Colonic mucosa (tissue), 4 donors: Measurements from ENCODE around the gene CPEB2. TPM values are rescaled to one million over a fixed set of nuclear protein-coding genes. Genes with fewer than 3 reads are reported as not detected.

Experiments
- DNase-seq: peaks from one replicate; pipeline ENCODE4 v3.0.0-alpha.2; 2020
- H3K27ac ChIP-seq: fragments of 200-600 bp; one replicate; pipeline ENCODE4 v1.8.0; 2021
- H3K27me3 ChIP-seq: fragments of 200-600 bp; one replicate; pipeline ENCODE4 v1.8.0; 2021
- H3K36me3 ChIP-seq: fragments of 200-600 bp; one replicate; pipeline ENCODE4 v1.8.0; 2021
- H3K4me1 ChIP-seq: fragments of 200-600 bp; one replicate; pipeline ENCODE4 v1.8.0; 2021; ENCODE audit warnings: mild to moderate bottlenecking
- H3K4me3 ChIP-seq: fragments of 200-600 bp; one replicate; pipeline ENCODE4 v1.8.0; 2021
- H3K9ac ChIP-seq, 2 donors: one replicate each; pipeline ENCODE4 v1.7.0; 2013; ENCODE audit warnings: control low read depth in 2 of 2, low read depth in 2 of 2, low read length in 2 of 2
- H3K9me3 ChIP-seq: fragments of 200-600 bp; one replicate; pipeline ENCODE4 v1.8.0; 2021
- intact Hi-C: fragments of 100-400 bp; cut with DNase I; formaldehyde crosslinking; loops from one replicate; pipeline ENCODE4 v1.14.1; 2022
- total RNA-seq, 2 donors: library from RNA; stranded (reverse); fragmentation: NEBNext Ultra II Directional in 1 of 2; extraction: Animal tissue kit (Norgen Biotek cat#: 25700) in 1 of 2; gene quantifications; one replicate each; pipeline ENCODE4 v1.2.1, GENCODE V29; 2021
- TF ChIP-seq, protein P1 (sequence below): fragments of 200-600 bp; IDR thresholded peaks from one replicate; pipeline ENCODE4 v1.8.0; 2022; ENCODE audit warnings: antibody characterized with exemption, mild to moderate bottlenecking
- donor health status: healthy.
- donor health status: DM: no; HTN: no; CAD: no.
- donor health status: DM: no; HTN: no; CAD: no.

The CPEB2 gene
- total RNA-seq, 2 donors from 2014 or later, result 12.0 to 30.8 TPM

GRCh38 chr4:15011166-15011565 lies 8.9 kb downstream of the CPEB2 start:
- Histone ChIP-seq H3K27me3 (no peaks in the 10 kb centered on the region), H3K9me3 (no peaks in the 10 kb centered on the region), H3K36me3 (no peaks in the 10 kb centered on the region), H3K27ac (no peak overlapping the region), H3K9ac (no peak overlapping the region), H3K4me1 (peaks cover 7% of the 10 kb centered on the region), H3K4me3 (no peak overlapping the region)
- TF ChIP-seq, protein P1, sequence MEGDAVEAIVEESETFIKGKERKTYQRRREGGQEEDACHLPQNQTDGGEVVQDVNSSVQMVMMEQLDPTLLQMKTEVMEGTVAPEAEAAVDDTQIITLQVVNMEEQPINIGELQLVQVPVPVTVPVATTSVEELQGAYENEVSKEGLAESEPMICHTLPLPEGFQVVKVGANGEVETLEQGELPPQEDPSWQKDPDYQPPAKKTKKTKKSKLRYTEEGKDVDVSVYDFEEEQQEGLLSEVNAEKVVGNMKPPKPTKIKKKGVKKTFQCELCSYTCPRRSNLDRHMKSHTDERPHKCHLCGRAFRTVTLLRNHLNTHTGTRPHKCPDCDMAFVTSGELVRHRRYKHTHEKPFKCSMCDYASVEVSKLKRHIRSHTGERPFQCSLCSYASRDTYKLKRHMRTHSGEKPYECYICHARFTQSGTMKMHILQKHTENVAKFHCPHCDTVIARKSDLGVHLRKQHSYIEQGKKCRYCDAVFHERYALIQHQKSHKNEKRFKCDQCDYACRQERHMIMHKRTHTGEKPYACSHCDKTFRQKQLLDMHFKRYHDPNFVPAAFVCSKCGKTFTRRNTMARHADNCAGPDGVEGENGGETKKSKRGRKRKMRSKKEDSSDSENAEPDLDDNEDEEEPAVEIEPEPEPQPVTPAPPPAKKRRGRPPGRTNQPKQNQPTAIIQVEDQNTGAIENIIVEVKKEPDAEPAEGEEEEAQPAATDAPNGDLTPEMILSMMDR, result no peak
- intact Hi-C loops, result no loop called here
- DNase-seq, result no peak

DNA sequence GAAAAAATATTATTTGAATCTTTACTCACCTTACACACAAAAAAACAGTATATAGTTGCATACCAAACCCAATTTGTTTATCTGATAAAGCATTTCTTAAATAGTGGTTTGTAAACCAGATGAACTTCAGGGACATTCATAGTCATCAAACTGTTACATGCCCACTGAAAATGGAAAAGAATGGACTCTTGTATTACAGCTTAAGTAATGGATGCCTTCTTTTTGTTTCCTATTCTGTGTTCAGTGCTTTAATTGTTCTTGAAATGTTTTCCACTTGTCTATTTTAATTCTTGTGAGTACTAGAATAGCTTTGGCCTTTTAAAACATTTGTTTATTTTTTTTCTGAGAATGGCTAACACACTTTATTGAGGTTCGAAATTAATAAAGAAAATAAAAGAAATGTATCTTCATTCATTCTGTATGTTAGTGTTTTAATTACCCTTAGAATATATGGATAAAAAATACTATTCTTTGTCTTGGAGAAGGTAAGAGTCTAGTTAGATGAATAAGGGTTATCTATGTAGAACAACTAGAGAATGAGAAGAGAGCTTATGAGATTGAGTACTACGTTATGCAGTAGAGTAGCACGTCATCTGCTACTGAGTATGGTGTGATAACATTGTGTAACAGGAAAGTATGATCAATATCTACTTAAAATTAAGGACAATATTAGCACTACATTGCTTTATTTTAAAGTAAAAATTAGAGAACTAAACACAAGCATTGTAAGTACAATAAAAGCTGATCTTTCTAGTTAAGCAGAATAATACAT lies 9.9 kb downstream of the CPEB2 start:
- no peaks in the 10 kb centered on the region for H3K27me3 ChIP-seq
- H3K9ac ChIP-seq, result no peak overlapping the region
- TF ChIP-seq, protein P1, result no peak
- no peak overlapping the region for H3K27ac ChIP-seq
- peaks cover 7% of the 10 kb centered on the region for H3K4me1 ChIP-seq
- no peak overlapping the region for H3K4me3 ChIP-seq
- intact Hi-C loops, result no loop called here
- no peaks in the 10 kb centered on the region for H3K9me3 ChIP-seq
- DNase-seq, result no peak
- H3K36me3 ChIP-seq, result no peaks in the 10 kb centered on the region

- Histone ChIP-seq H3K36me3 (no peaks in the 10 kb centered on the region), H3K9ac (no peak overlapping the region), H3K27ac (no peak overlapping the region), H3K4me3 (no peak overlapping the region), H3K27me3 (no peaks in the 10 kb centered on the region), H3K9me3 (no peaks in the 10 kb centered on the region), H3K4me1 (peaks cover 7% of the 10 kb centered on the region)
- TF ChIP-seq, protein P1, result no peak
- intact Hi-C loops, result no loop called here
- DNase-seq, result no peak
These were observed 11.3 kb downstream of the CPEB2 start for GRCh38 chr4:15013585-15013984.

- intact Hi-C loops, result no loop called here
- Histone ChIP-seq H3K4me3 (no peak overlapping the region), H3K27ac (no peak overlapping the region), H3K36me3 (no peaks in the 10 kb centered on the region), H3K27me3 (no peaks in the 10 kb centered on the region), H3K9ac (no peak overlapping the region), H3K9me3 (no peaks in the 10 kb centered on the region), H3K4me1 (peaks cover 2% of the 10 kb centered on the region)
- TF ChIP-seq, protein P1, result no peak
- DNase-seq, result no peak
These were observed 12.9 kb downstream of the CPEB2 start for GRCh38 chr4:15015170-15015569.

DNA sequence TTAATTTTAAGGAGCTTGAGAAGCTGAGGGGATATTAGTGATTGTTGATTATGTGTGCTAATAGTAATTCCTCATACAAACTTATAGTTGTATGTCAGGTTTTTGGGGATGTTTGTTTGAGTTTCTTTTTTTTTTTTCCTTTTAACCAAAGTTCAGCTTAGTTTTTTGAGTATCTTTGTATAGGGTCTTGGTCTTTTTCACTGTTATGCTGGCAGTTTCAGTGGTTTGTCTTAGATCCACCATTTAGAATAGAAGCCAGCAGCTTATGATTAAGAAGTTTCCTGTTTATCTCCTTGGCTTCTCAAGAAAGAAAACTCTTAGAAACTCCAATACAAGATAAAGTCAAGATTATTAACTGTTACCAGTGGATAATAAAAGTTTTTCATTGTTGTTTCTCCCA lies 16.1 kb downstream of the CPEB2 start:
- no peak for DNase-seq
- no peak overlapping the region for H3K27ac ChIP-seq
- no peak overlapping the region for H3K9ac ChIP-seq
- intact Hi-C loops, result no loop called here
- no peaks in the 10 kb centered on the region for H3K9me3 ChIP-seq
- H3K4me1 ChIP-seq, result no peaks in the 10 kb centered on the region
- H3K4me3 ChIP-seq, result no peak overlapping the region
- TF ChIP-seq, protein P1, result no peak
- H3K36me3 ChIP-seq, result no peaks in the 10 kb centered on the region
- H3K27me3 ChIP-seq, result no peaks in the 10 kb centered on the region
